Panc1 (cell line): ENCODE results near the gene ABO. TPM values are rescaled to one million over a fixed set of nuclear protein-coding genes. Genes with fewer than 3 reads are reported as not detected.
"Not testable (repeated sequence)": the region's sequence is repeated elsewhere in the genome, so short reads cannot be mapped to it uniquely, and the experiment has no call there.

Experiments used
- ATAC-seq: fragments of 200-7000 bp; cut with Tn5 transposase; 2 replicates; pipeline ENCODE4 v1.9.1; 2020; ENCODE audit warnings: mild to moderate bottlenecking, moderate library complexity
- BruUV-seq: library from RNA; stranded (reverse); fragments of 400-500 nt; replicated peaks from 2 replicates; lab custom pipeline; 2021; lab: Mats Ljungman, UMichigan
- CTCF ChIA-PET: fragments of 300-600 bp; sonication (Branson Sonifier 250); formaldehyde crosslinking; loops from one replicate; lab custom pipeline; 2022; ENCODE audit warnings: antibody characterized with exemption; lab: Charles Lee
- POLR2A ChIA-PET: fragments of 300-600 bp; sonication (Branson Sonifier 250); formaldehyde crosslinking; loops from one replicate; lab custom pipeline; 2022; ENCODE audit warnings: antibody characterized with exemption; lab: Charles Lee
- DNase-seq: peaks from one replicate; pipeline ENCODE4 v3.0.0-alpha.2; 2010; ENCODE audit warnings: low read depth, low spot score
- H3K27ac ChIP-seq: 2 replicates; pipeline ENCODE4 v1.5.1; 2011; ENCODE audit warnings: mild to moderate bottlenecking, low read length, inconsistent platforms
- H3K27me3 ChIP-seq: fragments of 200-500 bp; sonication (Bioruptor generic); 2 replicates; pipeline ENCODE4 v1.6.0; 2014; ENCODE audit warnings: low read length, inconsistent platforms; ENCODE audit not compliant: control insufficient read depth, insufficient read depth
- H3K36me3 ChIP-seq: fragments of 200-500 bp; sonication (Bioruptor generic); 2 replicates; pipeline ENCODE4 v1.5.1; 2014; ENCODE audit warnings: inconsistent platforms, mild to moderate bottlenecking, low read length, moderate library complexity; ENCODE audit not compliant: control insufficient read depth, insufficient read depth
- H3K4me1 ChIP-seq: 2 replicates; pipeline ENCODE4 v1.5.1; 2011; ENCODE audit warnings: inconsistent platforms, mild to moderate bottlenecking, low read length, moderate library complexity; ENCODE audit not compliant: control insufficient read depth, insufficient read depth
- H3K4me3 ChIP-seq, 2 experiments: 2 replicates each; pipeline ENCODE4 v1.5.1; 2011 to 2012; ENCODE audit warnings: low read depth in 2 of 2, low read length in 2 of 2, mild to moderate bottlenecking in 2 of 2, inconsistent platforms in 1 of 2, moderate library complexity in 1 of 2
- H3K9me3 ChIP-seq: fragments of 200-500 bp; sonication (Bioruptor generic); 2 replicates; pipeline ENCODE4 v1.5.1; 2014; ENCODE audit warnings: low read depth, mild to moderate bottlenecking, inconsistent platforms, low read length, moderate library complexity; ENCODE audit not compliant: control insufficient read depth, insufficient read depth
- POLR2AphosphoS5 ChIP-seq: IDR thresholded peaks from 2 replicates; pipeline ENCODE4 v1.6.1; 2012; ENCODE audit warnings: mild to moderate bottlenecking, low read depth, low read length, moderate library complexity
- SIN3A ChIP-seq: IDR thresholded peaks from 2 replicates; pipeline ENCODE4 v1.6.1; 2012; ENCODE audit warnings: low read depth, mild to moderate bottlenecking, low read length, moderate library complexity, borderline replicate concordance; ENCODE audit not compliant: insufficient read depth
- TCF7L2 ChIP-seq: IDR thresholded peaks from 2 replicates; pipeline ENCODE4 v1.6.1; 2011; ENCODE audit warnings: mild to moderate bottlenecking, low read depth, low read length, inconsistent platforms
- in situ Hi-C: cut with HindIII; loops from 2 replicates; pipeline ENCODE4 v1.10.0; 2016; ENCODE audit warnings: low sequenced_read_pairs, low pct_unique_long_range_greater_than_20kb
- intact Hi-C: fragments of 100-400 bp; cut with micrococcal nuclease; formaldehyde crosslinking; loops from one replicate; pipeline ENCODE4 v1.10.0; 2022; ENCODE audit not compliant: unreplicated experiment
- total RNA-seq: library from RNA; stranded (reverse); gene quantifications from one replicate; pipeline ENCODE4 v1.2.1, GENCODE V29; 2021; ENCODE audit not compliant: unreplicated experiment
- TF ChIP-seq, protein P1 (sequence below), 2 experiments: IDR thresholded peaks; 2 replicates each; pipeline ENCODE4 v1.6.1; 2011 to 2012; ENCODE audit warnings: low read depth in 2 of 2, control low read depth in 1 of 2, low read length in 1 of 2, mild to moderate bottlenecking in 1 of 2, moderate library complexity in 1 of 2; ENCODE audit not compliant: insufficient read depth in 1 of 2
- TF ChIP-seq, protein P2 (sequence below): fragments of 450-650 bp; IDR thresholded peaks from 2 replicates; pipeline ENCODE4 v1.5.1; 2017; ENCODE audit warnings: mild to moderate bottlenecking

ABO gene
- total RNA-seq, 1 experiment from 2014 or later: 0.10 TPM

DNA sequence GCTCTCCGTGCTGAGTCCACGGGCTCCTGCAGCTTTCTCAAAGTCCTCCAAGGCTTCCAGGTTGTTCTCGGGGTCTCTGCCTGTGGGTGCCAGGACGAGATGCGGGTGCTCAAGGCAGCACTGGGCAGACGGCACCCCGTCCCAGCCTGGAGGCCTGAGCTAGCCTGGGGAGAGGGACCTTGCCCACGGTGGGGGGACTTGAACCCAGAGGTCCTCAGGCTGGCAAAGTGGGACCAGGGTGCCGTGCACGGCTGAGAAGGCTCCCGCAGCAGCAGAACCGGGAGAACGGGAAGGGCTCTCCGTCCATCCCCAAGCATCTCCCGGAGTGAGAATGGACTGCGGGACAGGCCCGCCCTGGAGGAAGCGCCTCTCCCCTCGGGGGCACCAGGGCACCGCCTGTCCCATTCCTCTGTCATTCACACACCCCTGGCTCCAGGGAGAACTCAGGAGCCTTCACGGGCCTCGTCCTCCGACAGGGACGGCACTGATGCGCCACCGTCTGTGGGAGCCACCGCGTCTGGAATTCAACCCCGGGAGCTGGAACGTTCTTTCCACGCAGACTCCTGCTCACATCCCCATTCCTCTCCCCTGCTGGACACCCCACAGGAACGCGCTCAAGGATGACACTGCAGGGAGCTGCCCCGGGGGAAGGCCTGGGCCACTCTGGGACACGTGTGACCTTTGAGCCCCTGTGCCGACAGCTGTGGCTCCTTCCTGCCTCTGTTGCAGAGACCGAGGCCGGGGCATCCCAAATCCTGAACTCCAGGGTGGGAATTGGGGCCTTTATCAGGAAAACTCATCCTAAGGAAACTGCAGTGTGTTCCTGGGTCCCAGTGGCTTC, 49.6 kb downstream of the ABO start:
- ATAC-seq (no peak; the same call in 1 of the 2 replicates), DNase-seq (no peak)
- Histone ChIP-seq H3K36me3 (no peaks in the 10 kb centered on the region), H3K27me3 (no peaks in the 10 kb centered on the region), H3K9me3 (no peaks in the 10 kb centered on the region), H3K27ac (no peak overlapping the region), H3K4me1 (no peaks in the 10 kb centered on the region), H3K4me3 (no peak overlapping the region)
- ChIA-PET POLR2A (no interaction called here), CTCF (no interaction called here)
- intact Hi-C loops: no loop called here
- TF ChIP-seq, protein P1, sequence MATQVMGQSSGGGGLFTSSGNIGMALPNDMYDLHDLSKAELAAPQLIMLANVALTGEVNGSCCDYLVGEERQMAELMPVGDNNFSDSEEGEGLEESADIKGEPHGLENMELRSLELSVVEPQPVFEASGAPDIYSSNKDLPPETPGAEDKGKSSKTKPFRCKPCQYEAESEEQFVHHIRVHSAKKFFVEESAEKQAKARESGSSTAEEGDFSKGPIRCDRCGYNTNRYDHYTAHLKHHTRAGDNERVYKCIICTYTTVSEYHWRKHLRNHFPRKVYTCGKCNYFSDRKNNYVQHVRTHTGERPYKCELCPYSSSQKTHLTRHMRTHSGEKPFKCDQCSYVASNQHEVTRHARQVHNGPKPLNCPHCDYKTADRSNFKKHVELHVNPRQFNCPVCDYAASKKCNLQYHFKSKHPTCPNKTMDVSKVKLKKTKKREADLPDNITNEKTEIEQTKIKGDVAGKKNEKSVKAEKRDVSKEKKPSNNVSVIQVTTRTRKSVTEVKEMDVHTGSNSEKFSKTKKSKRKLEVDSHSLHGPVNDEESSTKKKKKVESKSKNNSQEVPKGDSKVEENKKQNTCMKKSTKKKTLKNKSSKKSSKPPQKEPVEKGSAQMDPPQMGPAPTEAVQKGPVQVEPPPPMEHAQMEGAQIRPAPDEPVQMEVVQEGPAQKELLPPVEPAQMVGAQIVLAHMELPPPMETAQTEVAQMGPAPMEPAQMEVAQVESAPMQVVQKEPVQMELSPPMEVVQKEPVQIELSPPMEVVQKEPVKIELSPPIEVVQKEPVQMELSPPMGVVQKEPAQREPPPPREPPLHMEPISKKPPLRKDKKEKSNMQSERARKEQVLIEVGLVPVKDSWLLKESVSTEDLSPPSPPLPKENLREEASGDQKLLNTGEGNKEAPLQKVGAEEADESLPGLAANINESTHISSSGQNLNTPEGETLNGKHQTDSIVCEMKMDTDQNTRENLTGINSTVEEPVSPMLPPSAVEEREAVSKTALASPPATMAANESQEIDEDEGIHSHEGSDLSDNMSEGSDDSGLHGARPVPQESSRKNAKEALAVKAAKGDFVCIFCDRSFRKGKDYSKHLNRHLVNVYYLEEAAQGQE (IDR thresholded peaks at IDR 0.05; ENCODE audit: insufficient read depth in 1 of 2, low read depth in 2 of 2, low read length in 1 of 2): no peak
- TF ChIP-seq SIN3A (no peak), TCF7L2 (no peak), POLR2AphosphoS5 (no peak)
- TF ChIP-seq, protein P2, sequence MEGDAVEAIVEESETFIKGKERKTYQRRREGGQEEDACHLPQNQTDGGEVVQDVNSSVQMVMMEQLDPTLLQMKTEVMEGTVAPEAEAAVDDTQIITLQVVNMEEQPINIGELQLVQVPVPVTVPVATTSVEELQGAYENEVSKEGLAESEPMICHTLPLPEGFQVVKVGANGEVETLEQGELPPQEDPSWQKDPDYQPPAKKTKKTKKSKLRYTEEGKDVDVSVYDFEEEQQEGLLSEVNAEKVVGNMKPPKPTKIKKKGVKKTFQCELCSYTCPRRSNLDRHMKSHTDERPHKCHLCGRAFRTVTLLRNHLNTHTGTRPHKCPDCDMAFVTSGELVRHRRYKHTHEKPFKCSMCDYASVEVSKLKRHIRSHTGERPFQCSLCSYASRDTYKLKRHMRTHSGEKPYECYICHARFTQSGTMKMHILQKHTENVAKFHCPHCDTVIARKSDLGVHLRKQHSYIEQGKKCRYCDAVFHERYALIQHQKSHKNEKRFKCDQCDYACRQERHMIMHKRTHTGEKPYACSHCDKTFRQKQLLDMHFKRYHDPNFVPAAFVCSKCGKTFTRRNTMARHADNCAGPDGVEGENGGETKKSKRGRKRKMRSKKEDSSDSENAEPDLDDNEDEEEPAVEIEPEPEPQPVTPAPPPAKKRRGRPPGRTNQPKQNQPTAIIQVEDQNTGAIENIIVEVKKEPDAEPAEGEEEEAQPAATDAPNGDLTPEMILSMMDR: no peak
- in situ Hi-C loops: no loop called here
- BruUV-seq: no TSS peak

DNA sequence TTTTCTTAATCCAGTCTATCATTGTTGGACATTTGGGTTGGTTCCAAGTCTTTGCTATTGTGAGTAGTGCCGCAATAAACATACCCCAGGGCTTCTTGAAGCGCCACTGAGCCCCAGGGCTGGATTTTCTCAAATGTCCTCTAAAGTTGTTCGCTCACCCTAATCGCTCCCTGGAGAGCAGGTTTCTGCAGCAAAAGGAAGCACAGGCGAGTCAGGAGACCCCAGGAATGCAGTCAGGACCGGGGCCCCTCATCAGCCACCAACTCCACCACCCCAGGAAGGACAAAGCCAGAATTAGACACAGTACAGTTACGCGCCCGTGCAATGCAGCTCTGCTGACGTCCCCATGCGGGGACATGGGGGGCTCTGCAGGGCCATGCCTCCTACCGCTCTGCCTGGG, 50.2 kb downstream of the ABO start:
- H3K4me3 ChIP-seq: no peak overlapping the region
- ChIA-PET CTCF (no interaction called here), POLR2A (no interaction called here)
- intact Hi-C loops (no loop called here), in situ Hi-C loops (no loop called here)
- H3K36me3 ChIP-seq: no peaks in the 10 kb centered on the region
- no peaks in the 10 kb centered on the region for H3K4me1 ChIP-seq
- H3K27ac ChIP-seq: no peak overlapping the region
- H3K9me3 ChIP-seq: no peaks in the 10 kb centered on the region
- no TSS peak for BruUV-seq
- H3K27me3 ChIP-seq: no peaks in the 10 kb centered on the region
- ATAC-seq (no peak), DNase-seq (no peak)
- no peak for TF ChIP-seq SIN3A
- TF ChIP-seq POLR2AphosphoS5: no peak
- TF ChIP-seq, protein P2: no peak
- TF ChIP-seq, protein P1 (IDR thresholded peaks at IDR 0.05; ENCODE audit: insufficient read depth in 1 of 2, low read depth in 2 of 2, low read length in 1 of 2): no peak
- TF ChIP-seq TCF7L2: no peak

DNA sequence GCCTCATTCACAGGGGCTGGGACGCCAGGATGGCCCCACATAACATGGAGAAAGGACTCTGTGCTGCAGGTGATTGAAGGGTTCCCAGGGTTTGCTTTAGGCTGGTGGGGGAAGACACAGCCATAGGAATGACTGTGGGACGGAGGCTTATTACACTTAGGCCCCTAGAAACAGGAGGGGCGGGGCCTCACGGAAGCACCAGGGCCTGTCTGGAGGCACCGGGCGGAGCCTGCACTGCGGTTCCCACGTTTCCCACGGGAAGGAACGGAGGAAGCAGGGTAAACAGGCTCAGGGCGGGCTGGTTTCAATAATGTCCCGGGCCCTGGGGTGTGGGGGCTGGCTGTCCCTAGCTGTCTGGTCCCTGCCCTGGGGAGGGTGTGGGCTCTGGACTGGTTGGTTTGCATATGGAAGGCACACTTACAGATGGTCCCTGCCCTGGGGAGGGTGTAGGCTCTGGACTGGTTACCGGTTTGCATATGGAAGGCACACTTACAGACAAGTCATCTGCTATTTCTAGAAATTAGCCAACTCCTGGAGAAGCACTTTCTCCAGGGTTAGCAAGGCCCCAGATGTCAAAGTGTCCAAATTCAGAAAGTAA, 51.7 kb downstream of the ABO start:
- CTCF ChIA-PET, in situ Hi-C loops: not testable (repeated sequence)

More for the DNA sequence above, 51.7 kb downstream of the ABO start:
- H3K9me3 ChIP-seq, H3K27ac ChIP-seq, DNase-seq, H3K4me3 ChIP-seq, ATAC-seq, H3K36me3 ChIP-seq, POLR2A ChIA-PET, H3K27me3 ChIP-seq, BruUV-seq, intact Hi-C loops, H3K4me1 ChIP-seq: not testable (repeated sequence)
